HG02623 (cell line): Measurements from ENCODE around the gene METTL25B.

Experiments
- ATAC-seq: cut with Tn5 transposase; IDR thresholded peaks from one replicate; pipeline ENCODE4 v1.9.1; 2021; ENCODE audit warnings: moderate library complexity; ENCODE audit not compliant: unreplicated experiment

The METTL25B gene

GRCh38 chr1:156725683-156726280 is 2.5 kb upstream of the METTL25B start:
- no peak for ATAC-seq

GRCh38 chr1:156726549-156727226 is 1.6 kb upstream of the METTL25B start:
- no peak for ATAC-seq

GRCh38 chr1:156727492-156727891 is 777 bp upstream of the METTL25B start:
- no peak for ATAC-seq

- peak; percentile 83 for ATAC-seq
Measured at GRCh38 chr1:156728599-156729462, 562 bp downstream of the METTL25B start, which contains the start of gene ISG20L2. Gene ISG20L2, minus strand, starts transcription at chr1:156728766. Its CDS starts 1,114 bp downstream, at chr1:156727652.

- ATAC-seq: no peak
Measured at GRCh38 chr1:156733989-156734584, 5.8 kb downstream of the METTL25B start.

GRCh38 chr1:156738407-156738806 is 10.1 kb downstream of the METTL25B start:
- no peak for ATAC-seq

GRCh38 chr1:156738916-156739315 is 10.6 kb downstream of the METTL25B start:
- ATAC-seq: no peak

GRCh38 chr1:156740237-156740740 is 12.0 kb downstream of the METTL25B start:
- no peak for ATAC-seq

GRCh38 chr1:156740741-156741480 is 12.6 kb downstream of the METTL25B start, which contains the start of gene MRPL24:
Gene MRPL24, minus strand, starts transcription at chr1:156741088. Its CDS starts 2,384 bp downstream, at chr1:156738704.
- peak; percentile 79 for ATAC-seq

- no peak for ATAC-seq
Measured at GRCh38 chr1:156741481-156741983, 13.3 kb downstream of the METTL25B start.

- ATAC-seq: no peak
Measured at GRCh38 chr1:156742017-156742416, 13.7 kb downstream of the METTL25B start.

GRCh38 chr1:156742801-156743200 is 14.5 kb downstream of the METTL25B start:
- ATAC-seq: no peak

- ATAC-seq: no peak
Measured at GRCh38 chr1:156743367-156744302, 15.4 kb downstream of the METTL25B start.

- ATAC-seq: no peak
Measured at GRCh38 chr1:156744344-156744743, 16.1 kb downstream of the METTL25B start.

- no peak for ATAC-seq
Measured at GRCh38 chr1:156744786-156745419, 16.6 kb downstream of the METTL25B start.

- ATAC-seq: no peak
Measured at GRCh38 chr1:156745881-156746280, 17.6 kb downstream of the METTL25B start.

- no peak for ATAC-seq
Measured at GRCh38 chr1:156746406-156746727, 18.1 kb downstream of the METTL25B start.
